Measurements from ENCODE around the gene MAP6. TPM values are rescaled to one million over a fixed set of nuclear protein-coding genes. Genes with fewer than 3 reads are reported as not detected.

Gene MAP6
- total RNA-seq, 2 donors from 2014 or later: 2.6 to 3.4 TPM

DNA sequence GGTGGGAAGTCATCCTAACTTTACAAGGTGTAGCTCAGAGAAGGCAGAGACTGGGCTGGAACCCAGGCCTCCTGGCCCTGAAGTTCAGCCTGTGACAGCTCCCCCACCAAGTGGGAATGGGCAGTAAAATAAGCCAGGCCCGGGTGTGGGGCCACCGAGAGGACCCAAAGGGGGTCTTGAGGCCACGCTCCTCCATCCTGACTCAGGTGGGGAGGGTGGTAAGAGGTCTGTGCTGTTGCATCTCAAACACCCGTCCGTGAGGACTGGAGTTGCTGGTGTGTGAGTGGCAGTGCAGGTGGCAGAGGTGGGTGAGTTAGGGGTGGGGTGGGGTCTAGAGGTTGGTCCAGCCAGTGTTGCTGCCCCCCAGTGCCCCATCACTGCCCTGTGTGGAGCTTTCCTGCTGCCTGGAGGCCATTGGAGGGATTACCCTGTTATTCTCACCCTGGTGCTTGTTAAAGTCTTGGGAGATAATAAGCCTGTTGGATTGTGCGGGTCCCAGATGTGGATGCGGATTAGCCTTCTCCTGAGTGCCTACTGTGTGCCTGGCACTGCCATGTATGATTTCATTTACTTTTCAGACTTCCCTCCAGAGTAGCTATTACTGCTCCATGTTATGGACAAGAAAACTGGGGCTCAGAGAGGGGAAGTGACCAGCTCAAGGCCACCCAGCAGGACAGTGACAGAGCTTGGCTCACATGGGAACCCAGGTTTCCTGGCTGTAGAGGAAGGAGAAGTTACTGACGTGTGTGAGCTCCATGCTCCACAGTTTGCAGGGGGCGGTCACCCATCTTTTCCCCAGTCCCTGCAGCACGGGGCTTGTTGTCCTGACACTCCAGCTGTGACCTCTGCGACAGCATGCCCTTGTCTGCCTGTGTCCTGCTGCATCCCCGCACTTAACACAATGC, 93.9 kb downstream of the MAP6 start:
- intact Hi-C loops (cut with DNase I): no loop called here
- ATAC-seq: no peak
- H3K27ac ChIP-seq: no peak overlapping the region

DNA sequence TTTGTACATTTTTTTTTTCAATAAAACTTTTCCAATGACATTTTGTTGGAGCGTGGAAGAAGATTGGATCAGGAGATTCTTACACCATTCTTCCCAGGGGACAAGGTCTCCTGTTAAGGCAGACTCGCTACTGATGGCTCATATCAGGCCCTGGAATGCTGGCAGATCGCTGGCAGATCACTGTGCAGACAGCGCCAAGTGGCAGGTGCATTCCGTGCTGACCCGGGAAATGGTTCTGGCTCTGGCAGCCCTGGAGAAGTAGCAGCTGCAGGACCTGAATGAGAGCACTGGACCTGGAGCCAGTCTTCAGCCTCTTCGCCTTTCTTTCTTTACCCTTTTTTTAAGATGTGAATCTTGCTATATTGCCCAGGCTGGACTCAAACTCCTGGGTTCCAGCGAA, 96.1 kb downstream of the MAP6 start:
- peaks cover 9 to 25% of the 10 kb centered on the region in 2 donors for H3K36me3 ChIP-seq (replicated peaks in 1 of 2; ENCODE audit: insufficient read depth in 1 of 2, low read depth in 2 of 2)

More for the DNA sequence above, 93.9 kb downstream of the MAP6 start:
- Histone ChIP-seq H3K4me1 (no peaks in the 10 kb centered on the region), H3K27me3 (no peaks in the 10 kb centered on the region), H3K9me3 (no peaks in the 10 kb centered on the region), H3K36me3 (replicated peaks in 1 of 2; ENCODE audit: insufficient read depth in 1 of 2, low read depth in 2 of 2) (peaks cover 9 to 15% of the 10 kb centered on the region in 2 donors), H3K4me3 (no peak overlapping the region)
- no peak for DNase-seq
- TF ChIP-seq POLR2A (IDR thresholded peaks at IDR 0.05): no peak
- TF ChIP-seq, protein P1, sequence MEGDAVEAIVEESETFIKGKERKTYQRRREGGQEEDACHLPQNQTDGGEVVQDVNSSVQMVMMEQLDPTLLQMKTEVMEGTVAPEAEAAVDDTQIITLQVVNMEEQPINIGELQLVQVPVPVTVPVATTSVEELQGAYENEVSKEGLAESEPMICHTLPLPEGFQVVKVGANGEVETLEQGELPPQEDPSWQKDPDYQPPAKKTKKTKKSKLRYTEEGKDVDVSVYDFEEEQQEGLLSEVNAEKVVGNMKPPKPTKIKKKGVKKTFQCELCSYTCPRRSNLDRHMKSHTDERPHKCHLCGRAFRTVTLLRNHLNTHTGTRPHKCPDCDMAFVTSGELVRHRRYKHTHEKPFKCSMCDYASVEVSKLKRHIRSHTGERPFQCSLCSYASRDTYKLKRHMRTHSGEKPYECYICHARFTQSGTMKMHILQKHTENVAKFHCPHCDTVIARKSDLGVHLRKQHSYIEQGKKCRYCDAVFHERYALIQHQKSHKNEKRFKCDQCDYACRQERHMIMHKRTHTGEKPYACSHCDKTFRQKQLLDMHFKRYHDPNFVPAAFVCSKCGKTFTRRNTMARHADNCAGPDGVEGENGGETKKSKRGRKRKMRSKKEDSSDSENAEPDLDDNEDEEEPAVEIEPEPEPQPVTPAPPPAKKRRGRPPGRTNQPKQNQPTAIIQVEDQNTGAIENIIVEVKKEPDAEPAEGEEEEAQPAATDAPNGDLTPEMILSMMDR (IDR thresholded peaks at IDR 0.05): no peak
- WGBS, 2 donors: 63 to 69% methylated on average over 10 to 12 of the region's 12 CpGs

DNA sequence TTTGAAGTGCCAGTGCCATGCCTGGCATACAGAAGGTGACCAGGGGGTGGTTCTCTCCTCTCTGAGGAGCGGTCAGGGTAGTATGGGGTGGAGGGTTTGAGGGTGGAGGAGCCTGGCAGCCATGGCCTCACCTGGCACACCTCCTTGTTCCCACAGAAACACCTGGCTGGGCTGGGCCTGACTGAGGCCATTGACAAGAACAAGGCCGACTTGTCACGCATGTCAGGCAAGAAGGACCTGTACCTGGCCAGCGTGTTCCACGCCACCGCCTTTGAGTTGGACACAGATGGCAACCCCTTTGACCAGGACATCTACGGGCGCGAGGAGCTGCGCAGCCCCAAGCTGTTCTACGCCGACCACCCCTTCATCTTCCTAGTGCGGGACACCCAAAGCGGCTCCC, 97.2 kb downstream of the MAP6 start:
- no peak overlapping the region for H3K4me3 ChIP-seq
- H3K9me3 ChIP-seq: no peaks in the 10 kb centered on the region
- no peaks in the 10 kb centered on the region for H3K27me3 ChIP-seq
- no peak overlapping the region for H3K27ac ChIP-seq
- 84 to 92% methylated on average over 11 of the region's 14 CpGs for WGBS, 2 donors
- TF ChIP-seq, protein P1 (IDR thresholded peaks at IDR 0.05): no peak
- intact Hi-C loops (cut with DNase I): no loop called here
- H3K36me3 ChIP-seq (replicated peaks in 1 of 2; ENCODE audit: insufficient read depth in 1 of 2, low read depth in 2 of 2): peaks cover 9 to 26% of the 10 kb centered on the region in 2 donors
- ATAC-seq (no peak), DNase-seq (no peak)
- H3K4me1 ChIP-seq: no peaks in the 10 kb centered on the region

More for the DNA sequence above, 96.1 kb downstream of the MAP6 start:
- H3K4me3 ChIP-seq: no peak overlapping the region
- no peak for TF ChIP-seq POLR2A (IDR thresholded peaks at IDR 0.05)
- TF ChIP-seq, protein P1 (IDR thresholded peaks at IDR 0.05): no peak
- no peak for ATAC-seq
- no peaks in the 10 kb centered on the region for H3K9me3 ChIP-seq
- no peaks in the 10 kb centered on the region for H3K4me1 ChIP-seq
- 64 to 65% methylated on average over 8 of the region's 8 CpGs for WGBS, 2 donors
- no peak for DNase-seq
- no peak overlapping the region for H3K27ac ChIP-seq
- intact Hi-C loops (cut with DNase I): no loop called here
- H3K27me3 ChIP-seq: no peaks in the 10 kb centered on the region

DNA sequence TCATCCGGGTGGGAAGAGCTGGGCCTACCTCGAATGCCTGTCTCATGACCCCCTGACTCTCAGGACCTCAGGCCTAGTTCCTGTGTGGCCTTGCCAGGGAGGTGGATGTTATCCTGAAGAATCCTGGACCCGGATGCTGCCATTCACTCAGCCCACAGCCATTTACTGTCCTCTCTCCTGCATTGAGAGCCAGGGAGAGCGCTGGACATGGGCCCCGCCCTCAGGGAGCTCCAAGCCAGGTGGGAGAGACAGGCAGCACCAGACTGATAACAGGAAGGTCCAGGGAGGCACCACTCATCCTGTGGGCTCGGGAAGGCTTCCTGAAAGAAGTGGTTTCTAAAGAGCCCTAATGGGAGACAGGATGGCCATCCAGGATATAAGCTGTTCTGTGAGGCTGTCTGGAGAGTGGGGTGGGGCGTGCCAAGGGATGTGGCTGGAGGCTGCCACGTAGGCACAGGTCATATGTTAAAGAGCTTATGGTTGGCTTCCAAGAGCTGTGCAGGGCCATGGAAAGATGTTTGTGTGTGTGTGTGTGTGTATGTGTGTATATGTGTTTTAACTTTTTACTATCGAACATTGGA, 98.2 kb downstream of the MAP6 start:
- H3K36me3 ChIP-seq (replicated peaks in 1 of 2; ENCODE audit: insufficient read depth in 1 of 2, low read depth in 2 of 2): peaks cover 9 to 27% of the 10 kb centered on the region in 2 donors
- no peaks in the 10 kb centered on the region for H3K27me3 ChIP-seq
- no peak for DNase-seq
- no peak overlapping the region for H3K4me3 ChIP-seq
- TF ChIP-seq, protein P1 (IDR thresholded peaks at IDR 0.05): no peak
- no peak for TF ChIP-seq POLR2A (IDR thresholded peaks at IDR 0.05)
- no peak overlapping the region for H3K27ac ChIP-seq
- no peak for ATAC-seq
- WGBS, 2 donors: 72 to 76% methylated on average over 4 to 9 of the region's 9 CpGs
- H3K4me1 ChIP-seq: peaks cover 10% of the 10 kb centered on the region
- intact Hi-C loops (cut with DNase I): no loop called here
- no peaks in the 10 kb centered on the region for H3K9me3 ChIP-seq
